ENCODE data around the gene DTNBP1.

DTNBP1 gene

DNA sequence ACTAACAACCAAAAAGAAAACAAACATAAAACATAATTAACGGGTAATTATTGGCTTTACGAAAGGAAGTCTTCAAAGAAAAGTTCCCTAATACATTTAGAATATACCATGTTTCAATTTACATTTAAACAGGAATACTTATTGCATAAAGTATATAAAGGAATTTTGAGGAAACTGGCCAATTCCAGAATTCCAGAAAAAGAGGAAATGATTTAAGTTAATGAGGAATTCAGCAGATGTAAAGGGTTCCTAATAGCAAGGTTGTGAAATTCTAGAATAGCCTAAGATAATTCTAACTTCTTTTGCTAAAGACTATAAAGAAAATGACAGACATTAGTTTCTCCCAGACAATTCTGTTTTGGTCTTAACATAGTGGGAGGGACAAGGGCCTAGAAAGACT is 35.0 kb downstream of the DTNBP1 start:
- no peak for FAIRE-seq

GRCh38 chr6:15626878-15627674 is 35.8 kb downstream of the DTNBP1 start:
- FAIRE-seq (no peak), DNase-seq (ENCODE audit: extremely low spot score, insufficient read length, low read depth) (no peak)

More for the DNA sequence above, 35.0 kb downstream of the DTNBP1 start:
- DNase-seq (ENCODE audit: extremely low spot score, insufficient read length, low read depth) = no peak

GRCh38 chr6:15626160-15626559 is 36.7 kb downstream of the DTNBP1 start:
- DNase-seq (ENCODE audit: extremely low spot score, insufficient read length, low read depth) (no peak), FAIRE-seq (no peak)

GRCh38 chr6:15623276-15624116 is 39.3 kb downstream of the DTNBP1 start:
- peak; percentile 44 for FAIRE-seq
- DNase-seq (ENCODE audit: extremely low spot score, insufficient read length, low read depth) = no peak

DNA sequence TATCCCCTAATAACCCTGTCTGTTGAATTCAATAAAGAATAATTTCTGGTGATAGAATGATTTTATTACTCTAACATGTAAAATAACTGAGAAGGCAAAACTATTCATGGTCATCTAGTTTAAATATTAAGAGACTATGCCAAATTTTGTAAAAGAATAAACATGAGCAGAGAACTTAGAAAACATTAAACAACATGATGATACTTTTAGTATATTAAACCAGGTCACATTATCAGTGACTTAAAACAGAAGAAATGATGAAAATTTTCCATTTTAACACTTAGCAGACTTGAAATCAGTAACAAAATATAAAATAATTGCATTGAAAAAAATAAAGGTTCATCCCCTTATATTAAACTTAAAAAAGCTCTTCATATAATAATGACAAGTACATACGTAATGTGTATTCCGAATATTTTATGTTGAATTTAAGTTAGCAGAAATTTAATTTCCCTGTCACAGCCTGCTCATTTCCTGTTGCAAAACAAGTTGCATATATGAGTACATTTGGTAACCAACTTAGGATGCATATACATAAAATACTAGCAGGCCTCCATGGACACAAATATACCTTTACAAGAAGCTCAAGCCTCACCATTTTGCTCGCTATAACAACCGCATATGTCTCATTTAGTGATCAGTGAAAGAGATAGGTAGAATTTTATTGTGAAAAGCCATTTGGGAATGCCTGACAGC is 40.6 kb downstream of the DTNBP1 start:
- no peak for FAIRE-seq
- no peak for DNase-seq (ENCODE audit: extremely low spot score, insufficient read length, low read depth)

GRCh38 chr6:15621203-15622044 is 41.4 kb downstream of the DTNBP1 start:
- DNase-seq (ENCODE audit: extremely low spot score, insufficient read length, low read depth) (no peak), FAIRE-seq (peak; percentile 86)

DNA sequence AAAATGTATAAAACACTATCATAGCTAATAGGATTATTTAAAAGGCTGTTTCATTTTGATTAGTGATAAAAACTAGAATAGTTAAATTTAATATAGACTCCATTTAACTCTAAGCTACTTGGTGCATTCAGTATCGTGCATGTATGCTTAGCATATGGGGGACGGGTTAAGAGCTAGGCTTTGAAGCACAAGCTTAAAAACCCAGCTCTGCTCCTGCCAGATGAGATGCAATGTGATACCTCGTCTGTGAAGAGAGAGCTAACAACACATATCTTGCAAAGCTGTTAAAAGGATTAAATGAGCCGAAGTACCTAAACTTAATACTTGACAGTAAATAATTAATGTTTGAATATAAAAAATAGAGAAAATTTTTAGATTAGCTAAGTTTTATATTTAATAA is 42.2 kb downstream of the DTNBP1 start:
- FAIRE-seq (no peak), DNase-seq (ENCODE audit: extremely low spot score, insufficient read length, low read depth) (no peak)

DNA sequence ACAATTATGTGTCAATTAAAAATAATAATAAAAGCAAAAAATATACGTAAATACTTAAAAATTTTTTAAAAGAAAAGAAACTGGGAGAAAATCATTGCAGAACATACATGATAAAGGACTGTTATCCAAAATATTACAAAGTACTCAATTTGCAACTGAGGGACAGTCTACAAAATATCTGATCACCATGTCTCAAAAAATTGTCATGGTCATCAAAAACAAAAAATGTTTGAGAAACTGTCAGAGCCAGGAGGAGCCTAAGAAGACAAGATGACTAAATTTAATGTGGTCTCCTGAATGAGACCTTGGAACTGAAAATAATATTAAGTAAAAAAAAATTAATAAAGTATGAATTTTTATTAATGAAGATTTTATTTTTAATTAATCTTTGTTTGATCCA is 43.5 kb downstream of the DTNBP1 start:
- DNase-seq (ENCODE audit: extremely low spot score, insufficient read length, low read depth) (no peak), FAIRE-seq (no peak)

- FAIRE-seq = no peak
- DNase-seq (ENCODE audit: extremely low spot score, insufficient read length, low read depth) = no peak
Measured at GRCh38 chr6:15618685-15619084, 44.1 kb downstream of the DTNBP1 start.

GRCh38 chr6:15616261-15616660 is 46.6 kb downstream of the DTNBP1 start:
- no peak for DNase-seq (ENCODE audit: extremely low spot score, insufficient read length, low read depth)
- peak; percentile 44 for FAIRE-seq

GRCh38 chr6:15615802-15616201 is 47.0 kb downstream of the DTNBP1 start:
- FAIRE-seq = peak; percentile 78
- no peak for DNase-seq (ENCODE audit: extremely low spot score, insufficient read length, low read depth)

DNA sequence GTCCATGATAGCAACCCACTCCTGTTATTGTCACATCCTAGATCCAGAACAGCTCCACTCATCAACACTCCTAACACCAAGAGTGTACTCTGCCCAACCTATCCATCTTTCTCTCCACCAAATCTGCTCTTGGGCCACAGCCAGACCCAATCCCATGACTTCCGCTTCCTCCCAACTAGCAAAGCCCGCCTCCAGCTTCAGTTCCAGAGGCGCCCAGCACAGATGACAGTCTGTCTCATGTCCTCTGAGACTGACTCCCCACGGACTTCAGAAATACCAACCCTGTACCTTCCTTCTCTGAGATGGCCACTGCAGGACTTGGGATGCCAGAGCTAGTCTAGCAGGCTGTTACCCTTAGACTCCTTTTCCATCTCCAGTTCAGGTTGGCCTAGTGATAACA is 48.6 kb downstream of the DTNBP1 start:
- DNase-seq (ENCODE audit: extremely low spot score, insufficient read length, low read depth) (no peak), FAIRE-seq (no peak)

GRCh38 chr6:15608396-15608795 is 54.4 kb downstream of the DTNBP1 start:
- FAIRE-seq = no peak
- no peak for DNase-seq (ENCODE audit: extremely low spot score, insufficient read length, low read depth)

GRCh38 chr6:15607603-15608002 is 55.2 kb downstream of the DTNBP1 start:
- FAIRE-seq (no peak), DNase-seq (ENCODE audit: extremely low spot score, insufficient read length, low read depth) (no peak)

DNA sequence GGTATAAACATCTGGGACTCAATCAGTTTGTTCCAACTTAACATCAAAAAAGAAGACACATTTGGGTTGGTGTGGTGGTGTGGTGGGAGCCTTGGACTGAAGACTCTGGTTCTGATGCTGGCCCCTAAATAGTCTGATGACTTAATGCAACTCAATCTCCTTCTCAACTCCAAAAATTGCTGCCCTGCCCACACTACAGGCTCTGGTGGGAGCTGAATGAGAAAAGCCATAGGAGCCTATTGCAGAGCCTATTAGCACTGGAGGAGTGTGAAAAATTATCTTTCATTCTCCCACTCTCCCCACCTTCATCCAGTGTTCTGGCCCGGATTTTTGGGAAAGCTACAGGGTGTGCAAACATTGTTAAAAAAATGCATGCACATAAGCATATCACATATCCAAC is 56.5 kb downstream of the DTNBP1 start:
- no peak for FAIRE-seq
- no peak for DNase-seq (ENCODE audit: extremely low spot score, insufficient read length, low read depth)

DNA sequence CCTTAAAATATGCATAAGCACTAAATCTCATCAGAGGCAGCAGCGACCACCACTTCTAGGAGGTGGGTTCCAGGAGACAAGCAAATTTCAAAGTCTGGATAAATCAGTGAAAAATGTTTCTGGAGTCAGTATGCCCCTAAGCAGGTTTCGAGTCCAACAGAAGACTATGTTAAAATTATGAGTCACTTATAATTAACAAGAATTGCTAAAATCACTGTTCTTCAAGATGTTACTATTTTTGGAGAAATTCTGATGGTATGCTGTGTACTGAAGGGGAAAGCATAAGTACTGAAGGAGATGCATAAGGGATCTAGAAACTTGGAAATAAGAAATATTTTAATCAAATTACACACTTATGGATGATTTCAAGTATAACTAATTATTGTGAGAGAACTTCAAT is 58.0 kb downstream of the DTNBP1 start:
- no peak for FAIRE-seq

GRCh38 chr6:15602154-15602553 is 60.7 kb downstream of the DTNBP1 start:
- no peak for DNase-seq (ENCODE audit: extremely low spot score, insufficient read length, low read depth)

More for the DNA sequence above, 58.0 kb downstream of the DTNBP1 start:
- no peak for DNase-seq (ENCODE audit: extremely low spot score, insufficient read length, low read depth)

GRCh38 chr6:15598273-15598798 is 64.5 kb downstream of the DTNBP1 start:
- FAIRE-seq = no peak

More at GRCh38 chr6:15602154-15602553, 60.7 kb downstream of the DTNBP1 start:
- FAIRE-seq = no peak

GRCh38 chr6:15596186-15596896 is 66.5 kb downstream of the DTNBP1 start:
- FAIRE-seq (no peak), DNase-seq (ENCODE audit: extremely low spot score, insufficient read length, low read depth) (no peak)

More at GRCh38 chr6:15598273-15598798, 64.5 kb downstream of the DTNBP1 start:
- no peak for DNase-seq (ENCODE audit: extremely low spot score, insufficient read length, low read depth)

Data from GM18507 (cell line).